GM08714 (cell line): ENCODE data around the gene SFSWAP.

ENCODE experiments used
- H3K4me3 ChIP-seq: fragments of 200-500 bp; sonication (Bioruptor generic); 2 replicates; pipeline ENCODE4 v1.5.1; 2014; ENCODE audit warnings: mild to moderate bottlenecking, low read length, inconsistent platforms
- ZNF274 ChIP-seq: IDR thresholded peaks from 2 replicates; pipeline ENCODE4 v1.6.1; 2012; ENCODE audit warnings: mild to moderate bottlenecking, low read depth, low read length

Gene SFSWAP

DNA sequence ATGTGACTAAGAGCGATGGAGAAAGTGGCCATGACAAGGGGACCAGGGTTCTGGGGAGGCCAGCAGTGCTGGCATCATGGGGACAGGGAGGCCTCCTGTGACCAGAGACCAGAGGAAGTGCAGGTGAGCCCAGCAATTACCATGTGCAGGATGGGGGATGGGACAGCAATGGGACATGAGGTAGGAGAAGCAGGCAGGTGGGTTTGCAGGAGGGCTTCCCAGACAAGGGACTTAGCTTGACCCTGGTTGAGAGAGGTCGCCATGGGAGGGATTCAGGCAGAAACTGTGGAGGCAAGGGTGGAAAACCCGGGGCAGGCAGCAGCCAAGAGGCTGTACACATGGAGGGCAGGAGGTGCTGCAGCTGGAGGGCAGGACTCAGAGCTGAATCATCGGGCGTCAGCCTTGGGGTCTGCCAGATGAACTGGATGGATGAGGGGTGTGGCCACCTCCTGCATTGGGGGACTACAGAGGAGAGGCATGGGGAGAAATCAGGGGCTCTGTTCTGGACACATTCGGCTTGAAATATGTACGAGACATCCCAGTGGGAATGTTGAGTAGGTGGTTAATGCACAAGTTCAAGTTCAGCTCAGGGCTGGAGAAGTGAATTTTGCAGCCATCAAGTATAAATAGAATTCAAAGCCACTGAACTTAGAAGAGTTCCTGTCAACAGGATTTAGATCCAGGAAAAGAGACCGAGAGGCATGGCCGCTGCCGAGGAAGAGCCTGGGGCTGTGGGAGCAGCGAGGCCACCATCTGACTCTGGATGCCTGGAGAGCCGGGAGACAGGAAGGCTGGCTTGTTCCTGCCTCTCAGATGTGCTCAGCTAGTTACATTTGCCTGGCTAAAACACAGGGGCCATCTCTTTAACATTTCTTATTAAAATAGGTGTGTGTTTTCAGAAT, 36.6 kb downstream of the SFSWAP start:
- no peak overlapping the region for H3K4me3 ChIP-seq
- TF ChIP-seq ZNF274 = no peak

GRCh38 chr12:131749618-131750315, 38.9 kb downstream of the SFSWAP start:
- no peak for TF ChIP-seq ZNF274
- no peak overlapping the region for H3K4me3 ChIP-seq

- TF ChIP-seq ZNF274 = no peak
- H3K4me3 ChIP-seq = no peak overlapping the region
Measured at GRCh38 chr12:131751335-131751734, 40.4 kb downstream of the SFSWAP start.

DNA sequence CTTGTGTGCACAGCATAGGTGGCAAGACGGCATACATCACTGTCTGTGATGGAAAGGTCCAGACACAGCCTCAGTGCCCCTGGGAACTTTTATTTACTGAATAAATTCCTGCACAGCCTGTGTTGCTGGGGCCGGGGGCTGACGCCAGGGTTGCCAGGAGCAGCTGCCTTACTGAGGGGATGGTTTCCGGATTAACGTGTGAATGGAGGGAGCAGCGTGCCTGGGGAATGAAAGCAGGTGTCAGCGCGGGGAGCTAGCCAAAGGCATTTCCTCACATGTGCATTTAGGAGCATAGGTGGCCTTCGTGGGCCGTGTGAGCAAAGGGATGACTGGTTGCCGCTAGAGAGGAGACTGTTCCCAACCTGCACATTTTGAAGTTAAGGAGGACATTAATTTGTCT, 41.6 kb downstream of the SFSWAP start:
- no peak for TF ChIP-seq ZNF274
- H3K4me3 ChIP-seq = no peak overlapping the region

GRCh38 chr12:131753005-131753404, 42.1 kb downstream of the SFSWAP start:
- TF ChIP-seq ZNF274 = no peak
- no peak overlapping the region for H3K4me3 ChIP-seq

DNA sequence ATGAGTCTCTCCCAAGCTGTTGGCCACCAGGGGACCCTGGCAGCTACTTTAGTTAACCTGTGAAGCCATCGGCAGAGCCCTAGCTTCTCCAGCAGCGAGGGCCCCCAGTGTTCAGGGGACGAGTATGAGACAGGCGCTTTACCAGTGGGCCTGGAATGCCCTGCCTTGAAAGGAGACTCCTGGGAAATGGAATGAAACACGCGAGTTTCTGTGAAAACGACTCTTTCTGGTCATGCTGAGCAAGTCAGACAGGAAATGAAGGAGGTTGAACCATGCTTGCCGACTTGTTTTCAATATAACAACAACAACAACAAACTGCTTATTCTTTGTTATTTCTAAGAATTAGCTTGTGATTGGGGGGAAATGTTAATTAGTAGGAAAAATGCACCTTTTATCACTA, 42.9 kb downstream of the SFSWAP start:
- TF ChIP-seq ZNF274 = no peak
- no peak overlapping the region for H3K4me3 ChIP-seq

GRCh38 chr12:131754184-131754583, 43.3 kb downstream of the SFSWAP start:
- no peak for TF ChIP-seq ZNF274
- H3K4me3 ChIP-seq = no peak overlapping the region

- no peak for TF ChIP-seq ZNF274
- H3K4me3 ChIP-seq = no peak overlapping the region
Measured at GRCh38 chr12:131755305-131756113, 44.6 kb downstream of the SFSWAP start.

- TF ChIP-seq ZNF274 = no peak
- H3K4me3 ChIP-seq = no peak overlapping the region
Measured at GRCh38 chr12:131756441-131756840, 45.6 kb downstream of the SFSWAP start.

DNA sequence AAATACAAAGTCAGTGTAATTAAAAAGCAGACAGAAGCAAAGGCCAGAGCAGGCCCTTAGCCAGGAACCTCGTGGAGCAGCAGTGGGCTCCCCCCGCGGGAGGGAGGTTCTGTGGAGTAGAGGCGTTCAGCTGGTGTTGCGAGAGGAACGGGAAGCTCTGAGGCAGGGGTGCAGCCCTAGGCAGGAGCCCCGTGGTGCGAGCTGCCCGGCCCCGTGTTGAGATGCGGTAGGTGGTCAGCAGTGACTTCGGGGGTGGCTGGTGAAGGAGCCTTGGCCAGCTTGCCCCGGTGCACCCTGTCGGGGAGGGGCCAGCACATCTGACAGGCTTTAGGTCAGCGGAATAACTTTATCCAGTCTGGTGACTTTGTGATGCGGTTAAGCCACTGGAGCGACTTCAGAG, 46.2 kb downstream of the SFSWAP start:
- TF ChIP-seq ZNF274 = no peak
- no peak overlapping the region for H3K4me3 ChIP-seq

- no peak overlapping the region for H3K4me3 ChIP-seq
- no peak for TF ChIP-seq ZNF274
Measured at GRCh38 chr12:131758016-131758739, 47.3 kb downstream of the SFSWAP start.

DNA sequence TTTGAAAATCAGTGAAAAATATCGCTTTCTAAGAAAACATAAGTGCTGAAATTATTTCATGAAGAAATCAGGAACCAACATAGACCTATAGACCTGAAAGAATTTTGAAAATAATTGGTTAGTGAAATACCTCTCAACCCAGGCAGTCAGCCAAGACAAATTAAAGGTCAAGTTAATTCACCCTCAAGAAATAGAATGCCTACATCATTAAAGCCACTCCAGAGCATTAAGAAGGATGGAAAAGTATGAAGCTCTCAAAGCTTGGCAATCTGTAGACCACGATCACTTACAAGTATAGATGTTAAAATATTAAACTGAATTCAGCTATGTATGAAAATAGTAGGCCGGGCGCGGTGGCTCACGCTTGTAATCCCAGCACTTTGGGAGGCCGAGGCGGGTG, 48.3 kb downstream of the SFSWAP start:
- no peak for TF ChIP-seq ZNF274
- H3K4me3 ChIP-seq = no peak overlapping the region

- TF ChIP-seq ZNF274 = no peak
- no peak overlapping the region for H3K4me3 ChIP-seq
Measured at GRCh38 chr12:131761638-131762037, 50.7 kb downstream of the SFSWAP start.

- no peak overlapping the region for H3K4me3 ChIP-seq
- no peak for TF ChIP-seq ZNF274
Measured at GRCh38 chr12:131764738-131765137, 53.8 kb downstream of the SFSWAP start.
